Right lobe of liver (tissue), 6 donors: Measurements from ENCODE around the gene KDM7A. TPM values are rescaled to one million over a fixed set of nuclear protein-coding genes. Genes with fewer than 3 reads are reported as not detected.

ENCODE experiments used
- ATAC-seq, 4 donors: fragments of 200-7000 bp; cut with Tn5 transposase; one replicate each; pipeline ENCODE4 v1.9.1; 2020; ENCODE audit warnings: mild to moderate bottlenecking in 4 of 4, moderate library complexity in 4 of 4
- DNase-seq, 3 donors: peaks; one replicate each; pipeline ENCODE4 v3.0.0-alpha.2; 2020
- H3K27ac ChIP-seq, 3 donors: fragments of 200-600 bp; one replicate each; pipeline ENCODE4 v1.8.0; 2022
- H3K27me3 ChIP-seq, 2 donors: fragments of 200-600 bp; one replicate each; pipeline ENCODE4 v1.8.0; 2022
- H3K36me3 ChIP-seq, 4 donors: fragments of 200-600 bp; sonication (generic) in 1 of 4; one replicate each; pipeline versions ENCODE4 v1.5.1 to v1.8.0; 2017 to 2022; ENCODE audit warnings: control low read depth in 1 of 4
- H3K4me1 ChIP-seq, 4 donors: fragments of 200-600 bp; sonication (generic) in 1 of 4; one replicate each; pipeline versions ENCODE4 v1.5.1 to v1.8.0; 2017 to 2022; ENCODE audit warnings: control low read depth in 1 of 4
- H3K4me3 ChIP-seq, 3 donors: fragments of 200-600 bp; one replicate each; pipeline ENCODE4 v1.8.0; 2022
- H3K9me3 ChIP-seq, 4 donors: fragments of 200-600 bp; sonication (generic) in 1 of 4; one replicate each; pipeline versions ENCODE4 v1.5.1 to v1.8.0; 2017 to 2022; ENCODE audit warnings: control low read depth in 1 of 4
- CTCF ChIP-seq, 4 donors: fragments of 200-600 bp in 3 of 4; fragments of 450-650 bp in 1 of 4; IDR thresholded peaks; one replicate each; pipeline versions ENCODE4 v1.5.1 to v1.8.0; 2016 to 2022; ENCODE audit warnings: antibody characterized with exemption in 4 of 4, mild to moderate bottlenecking in 2 of 4
- POLR2A ChIP-seq: fragments of 450-650 bp; IDR thresholded peaks from one replicate; pipeline ENCODE4 v1.6.1; 2017; ENCODE audit warnings: antibody characterized with exemption, mild to moderate bottlenecking
- WGBS: methylation state at CpG from one replicate; pipeline ENCODE4 v1.1.6; 2018; ENCODE audit warnings: low coverage, low lambda C conversion rate; ENCODE audit not compliant: insufficient coverage; ENCODE audit errors: missing lambda C conversion rate; 5-methylcytosine and 5-hydroxymethylcytosine counted together
- intact Hi-C, 2 donors: fragments of 100-400 bp; cut with DNase I; formaldehyde crosslinking; loops; one replicate each; pipeline versions ENCODE4 v1.11.2 to v1.14.1; 2022
- total RNA-seq, 6 experiments: library from RNA; depleted of rRNA in 2 of 6; stranded (reverse); fragments of >200 nt in 2 of 6; fragmentation: NEBNext Ultra II Directional in 3 of 6; extraction: Animal tissue kit (Norgen Biotek cat#: 25700) in 3 of 6; gene quantifications; one replicate each; pipeline versions ENCODE4 v1.1.0 to v1.2.4, GENCODE V29; 2016 to 2023
- donor health status: DM: no; HTN: yes; CAD: no.
- donor health status: DM: no; HTN: no; CAD: no.
- donor health status: DM: no; HTN: no; CAD: no.
- donor health status: DM: no; HTN: yes; CAD: no.
- donor health status: DM: no; HTN: yes; CAD: no.

KDM7A gene
- total RNA-seq, 6 experiments from 2014 or later = 3.7 to 10.7 (median 6.8) TPM

GRCh38 chr7:140175221-140176121, 1.3 kb downstream of the KDM7A start:
- WGBS = under 1% methylated on average over 26 of the region's 72 CpGs
- peak overlapping the region; percentile 95 to 99 (median 97) for H3K27ac ChIP-seq
- ATAC-seq = peak; percentile 66 to 71 (median 71)
- no peaks in the 10 kb centered on the region for H3K36me3 ChIP-seq
- H3K27me3 ChIP-seq = no peaks in the 10 kb centered on the region
- TF ChIP-seq CTCF (IDR thresholded peaks at IDR 0.05) (peak; percentile 63 to 77 (median 70)), POLR2A (peak; percentile 99)
- DNase-seq = peak; percentile 92 to 95 (median 94)
- H3K9me3 ChIP-seq = no peaks in the 10 kb centered on the region
- intact Hi-C loops = loop anchor here in 1 of 2 donors (10.0 kb wide), 1 partner anchor 111 kb away; the partner anchor contains the start of gene PARP12
- H3K4me1 ChIP-seq = peaks cover 0 to 39% (median 8%) of the 10 kb centered on the region in 4 donors
- peak overlapping the region; percentile 74 to 90 (median 85) for H3K4me3 ChIP-seq

GRCh38 chr7:140174217-140174616, 2.6 kb downstream of the KDM7A start:
- DNase-seq (no peak), ATAC-seq (peak in 3 of 4 donors; percentile 1 to 50 (median 21))
- Histone ChIP-seq H3K4me1 (peaks cover 0 to 43% (median 8%) of the 10 kb centered on the region in 4 donors), H3K27ac (peak overlapping the region; percentile 95 to 99 (median 97)), H3K27me3 (no peaks in the 10 kb centered on the region), H3K36me3 (no peaks in the 10 kb centered on the region), H3K9me3 (no peaks in the 10 kb centered on the region), H3K4me3 (peak overlapping the region in 2 of 3 donors; percentile 74 to 85)
- no peak for TF ChIP-seq CTCF (IDR thresholded peaks at IDR 0.05)
- no peak for TF ChIP-seq POLR2A
- intact Hi-C loops = loop anchor here in 1 of 2 donors (10.0 kb wide), 1 partner anchor 109 kb away; the partner anchor contains the start of gene PARP12
- 33% methylated on average over 2 of the region's 2 CpGs for WGBS

DNA sequence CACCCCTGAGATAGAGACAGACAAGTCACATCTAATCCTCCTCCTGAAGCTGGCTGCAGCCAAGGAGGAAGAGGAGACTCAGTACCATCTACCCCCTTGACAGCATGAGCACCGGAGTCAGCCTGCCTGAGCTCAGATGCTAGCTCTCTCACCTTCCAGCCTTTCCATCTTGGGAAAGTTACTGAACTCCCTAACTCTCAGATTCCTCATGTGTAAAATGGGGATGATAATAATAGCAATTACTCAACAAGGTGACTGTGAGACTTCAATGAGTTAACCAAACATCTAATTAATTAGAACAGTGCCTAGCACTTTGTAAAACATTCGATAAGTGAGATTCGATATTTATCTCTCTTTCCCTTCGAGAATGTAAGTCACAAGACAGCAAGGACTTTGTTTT, 6.4 kb downstream of the KDM7A start:
- Histone ChIP-seq H3K4me3 (no peak overlapping the region), H3K27me3 (no peaks in the 10 kb centered on the region), H3K9me3 (no peaks in the 10 kb centered on the region), H3K27ac (no peak overlapping the region), H3K4me1 (peaks cover 0 to 42% (median 8%) of the 10 kb centered on the region in 4 donors), H3K36me3 (no peaks in the 10 kb centered on the region)
- no peak for TF ChIP-seq CTCF (IDR thresholded peaks at IDR 0.05)
- TF ChIP-seq POLR2A = no peak
- DNase-seq = no peak
- intact Hi-C loops = loop anchor here in 1 of 2 donors (10.0 kb wide), 1 partner anchor 106 kb away; the partner anchor contains the start of gene PARP12
- WGBS = 36% methylated on average over 4 of the region's 4 CpGs
- no peak for ATAC-seq

DNA sequence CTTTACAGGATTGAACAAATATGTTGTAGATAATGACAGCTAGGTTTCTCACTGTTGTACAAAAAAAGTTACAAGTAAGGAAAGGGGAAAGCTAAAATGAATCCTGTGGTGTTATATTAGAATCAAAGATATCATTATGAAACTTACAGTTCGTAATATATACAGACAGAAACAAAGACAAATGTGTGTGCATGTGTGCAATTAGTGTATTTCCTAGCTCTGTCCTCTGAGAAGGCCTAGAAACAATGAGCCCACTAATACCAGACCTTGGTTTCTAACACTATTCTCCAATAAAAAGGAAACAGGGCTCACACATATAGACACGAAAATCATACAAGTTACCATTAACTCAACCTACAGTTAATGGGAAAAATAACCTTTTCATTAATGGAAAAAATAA, 8.0 kb downstream of the KDM7A start:
- no peak for DNase-seq
- Histone ChIP-seq H3K4me1 (peaks cover 0 to 33% (median 10%) of the 10 kb centered on the region in 4 donors), H3K27ac (no peak overlapping the region), H3K36me3 (no peaks in the 10 kb centered on the region), H3K27me3 (no peaks in the 10 kb centered on the region), H3K4me3 (no peak overlapping the region), H3K9me3 (no peaks in the 10 kb centered on the region)
- 66% methylated on average over 2 of the region's 2 CpGs for WGBS
- TF ChIP-seq CTCF (IDR thresholded peaks at IDR 0.05) (no peak), POLR2A (no peak)
- intact Hi-C loops = no loop called here
- no peak for ATAC-seq
